ENCODE results near the gene SLC5A11. TPM values are rescaled to one million over a fixed set of nuclear protein-coding genes. Genes with fewer than 3 reads are reported as not detected.

SLC5A11 gene
- total RNA-seq, 1 donor from 2014 or later = 0.22 TPM

DNA sequence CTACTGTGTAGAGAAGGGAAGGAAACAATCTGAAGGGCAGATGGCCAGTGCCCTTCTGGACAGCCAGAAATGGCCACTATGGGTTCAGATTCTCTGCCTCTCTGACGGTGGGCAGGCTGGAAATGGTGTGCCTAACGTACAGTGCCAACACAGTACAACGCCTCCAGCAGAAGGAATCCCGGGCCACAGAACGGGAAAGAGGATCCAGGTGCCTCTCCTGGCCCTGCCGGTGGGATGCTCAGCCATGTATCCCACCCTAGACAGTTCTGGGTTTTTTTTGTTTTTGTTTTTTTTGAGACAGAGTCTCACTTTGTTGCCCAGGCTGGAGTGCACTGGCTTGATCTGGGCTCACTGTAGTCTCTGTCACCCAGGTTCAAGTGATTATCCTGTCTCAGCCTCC, 71.5 kb downstream of the SLC5A11 start:
- Mint-ChIP-seq H3K27ac (no peak overlapping the region), H3K27me3 (no peaks in the 10 kb centered on the region), H3K36me3 (ENCODE audit: low read depth) (peaks cover 60% of the 10 kb centered on the region), H3K9me3 (no peaks in the 10 kb centered on the region), H3K4me1 (peaks cover 7% of the 10 kb centered on the region), H3K4me3 (no peak overlapping the region)
- TF ChIP-seq, protein P1, sequence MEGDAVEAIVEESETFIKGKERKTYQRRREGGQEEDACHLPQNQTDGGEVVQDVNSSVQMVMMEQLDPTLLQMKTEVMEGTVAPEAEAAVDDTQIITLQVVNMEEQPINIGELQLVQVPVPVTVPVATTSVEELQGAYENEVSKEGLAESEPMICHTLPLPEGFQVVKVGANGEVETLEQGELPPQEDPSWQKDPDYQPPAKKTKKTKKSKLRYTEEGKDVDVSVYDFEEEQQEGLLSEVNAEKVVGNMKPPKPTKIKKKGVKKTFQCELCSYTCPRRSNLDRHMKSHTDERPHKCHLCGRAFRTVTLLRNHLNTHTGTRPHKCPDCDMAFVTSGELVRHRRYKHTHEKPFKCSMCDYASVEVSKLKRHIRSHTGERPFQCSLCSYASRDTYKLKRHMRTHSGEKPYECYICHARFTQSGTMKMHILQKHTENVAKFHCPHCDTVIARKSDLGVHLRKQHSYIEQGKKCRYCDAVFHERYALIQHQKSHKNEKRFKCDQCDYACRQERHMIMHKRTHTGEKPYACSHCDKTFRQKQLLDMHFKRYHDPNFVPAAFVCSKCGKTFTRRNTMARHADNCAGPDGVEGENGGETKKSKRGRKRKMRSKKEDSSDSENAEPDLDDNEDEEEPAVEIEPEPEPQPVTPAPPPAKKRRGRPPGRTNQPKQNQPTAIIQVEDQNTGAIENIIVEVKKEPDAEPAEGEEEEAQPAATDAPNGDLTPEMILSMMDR (IDR thresholded peaks at IDR 0.05) = no peak
- no peak for ATAC-seq (ENCODE audit: low read depth)
- POLR2A ChIA-PET = no interaction called here
- intact Hi-C loops (cut with micrococcal nuclease) = no loop called here
- DNase-seq = no peak
- CTCF ChIA-PET = no interaction called here

DNA sequence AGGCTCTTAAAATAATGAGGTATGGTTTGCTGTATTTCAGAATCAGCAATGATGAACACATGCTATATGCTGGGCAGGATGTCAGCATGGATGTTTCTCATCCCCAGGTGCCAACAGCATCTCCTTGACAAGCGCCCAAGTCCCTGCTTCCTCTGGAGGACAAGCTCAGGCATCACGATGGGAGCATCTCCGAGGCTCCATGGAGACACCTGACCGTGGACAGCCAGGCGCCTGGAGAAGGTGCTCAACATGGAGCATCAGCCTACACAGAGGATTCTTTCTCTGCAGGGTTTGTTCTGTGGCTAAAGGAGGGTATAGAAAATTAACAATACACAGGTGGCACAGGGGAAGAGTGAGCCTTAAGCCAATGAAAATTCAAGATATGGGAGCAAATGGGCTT, 72.1 kb downstream of the SLC5A11 start:
- Mint-ChIP-seq H3K9me3 (no peaks in the 10 kb centered on the region), H3K4me3 (no peak overlapping the region), H3K27me3 (no peaks in the 10 kb centered on the region), H3K4me1 (peaks cover 7% of the 10 kb centered on the region), H3K27ac (no peak overlapping the region), H3K36me3 (ENCODE audit: low read depth) (peaks cover 65% of the 10 kb centered on the region)
- DNase-seq (no peak), ATAC-seq (ENCODE audit: low read depth) (no peak)
- TF ChIP-seq, protein P1 (IDR thresholded peaks at IDR 0.05) = no peak
- CTCF ChIA-PET = no interaction called here
- intact Hi-C loops (cut with micrococcal nuclease) = no loop called here
- POLR2A ChIA-PET = no interaction called here

DNA sequence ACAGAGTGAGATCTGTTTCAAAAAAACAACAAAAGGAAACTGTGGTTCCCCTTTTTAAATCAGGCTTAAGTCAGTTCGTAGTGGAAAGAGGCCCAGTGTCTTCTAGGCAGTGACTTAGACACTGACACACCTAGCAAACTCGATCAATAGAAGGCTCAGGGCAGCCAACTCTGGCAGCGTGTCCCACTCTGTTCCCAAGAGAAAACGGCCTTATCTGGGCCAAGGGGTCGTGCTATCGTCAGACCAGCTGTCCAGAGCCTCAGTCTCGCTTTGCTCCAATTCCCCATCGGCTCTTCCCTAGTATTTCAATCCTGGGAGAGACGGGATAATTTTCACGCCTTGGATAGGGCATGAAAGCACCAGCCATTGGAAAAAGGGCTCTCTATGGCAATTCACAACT, 72.9 kb downstream of the SLC5A11 start:
- Mint-ChIP-seq H3K4me1 (peaks cover 7% of the 10 kb centered on the region), H3K4me3 (no peak overlapping the region), H3K27ac (no peak overlapping the region), H3K9me3 (no peaks in the 10 kb centered on the region), H3K27me3 (no peaks in the 10 kb centered on the region), H3K36me3 (ENCODE audit: low read depth) (peaks cover 71% of the 10 kb centered on the region)
- DNase-seq (no peak), ATAC-seq (ENCODE audit: low read depth) (no peak)
- TF ChIP-seq, protein P1 (IDR thresholded peaks at IDR 0.05) = no peak
- CTCF ChIA-PET = no interaction called here
- intact Hi-C loops (cut with micrococcal nuclease) = no loop called here
- POLR2A ChIA-PET = no interaction called here

DNA sequence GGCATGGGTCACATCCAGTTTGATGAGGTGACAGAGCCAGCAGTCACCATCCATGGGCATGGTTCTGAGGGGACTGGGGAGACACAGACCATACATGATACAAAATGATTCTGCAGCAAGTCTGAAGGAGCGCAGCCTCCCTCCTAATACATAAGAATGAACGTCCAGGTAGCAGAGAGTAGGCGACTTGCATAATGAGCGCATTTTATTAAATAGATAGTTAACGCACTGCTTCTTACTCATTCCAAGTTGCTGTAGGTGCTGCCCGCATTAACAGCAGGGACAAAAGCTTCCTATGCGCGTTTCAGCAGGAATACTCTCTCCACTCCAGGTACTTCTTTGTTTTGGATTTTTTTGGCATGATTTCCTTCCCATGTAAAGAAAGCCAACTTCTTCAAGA, 73.8 kb downstream of the SLC5A11 start:
- ATAC-seq (ENCODE audit: low read depth) (no peak), DNase-seq (no peak)
- Mint-ChIP-seq H3K27me3 (no peaks in the 10 kb centered on the region), H3K27ac (peak overlapping the region; percentile 10), H3K4me3 (no peak overlapping the region), H3K4me1 (peaks cover 7% of the 10 kb centered on the region), H3K36me3 (ENCODE audit: low read depth) (peaks cover 75% of the 10 kb centered on the region), H3K9me3 (no peaks in the 10 kb centered on the region)
- intact Hi-C loops (cut with micrococcal nuclease) = no loop called here
- ChIA-PET CTCF (no interaction called here), POLR2A (interaction anchor here (0.6 kb wide), 2 partner anchors 14 to 1441 kb away, joined by 3 to 5 read pairs; no protein-coding TSS in a partner anchor)
- TF ChIP-seq, protein P1 (IDR thresholded peaks at IDR 0.05) = no peak

DNA sequence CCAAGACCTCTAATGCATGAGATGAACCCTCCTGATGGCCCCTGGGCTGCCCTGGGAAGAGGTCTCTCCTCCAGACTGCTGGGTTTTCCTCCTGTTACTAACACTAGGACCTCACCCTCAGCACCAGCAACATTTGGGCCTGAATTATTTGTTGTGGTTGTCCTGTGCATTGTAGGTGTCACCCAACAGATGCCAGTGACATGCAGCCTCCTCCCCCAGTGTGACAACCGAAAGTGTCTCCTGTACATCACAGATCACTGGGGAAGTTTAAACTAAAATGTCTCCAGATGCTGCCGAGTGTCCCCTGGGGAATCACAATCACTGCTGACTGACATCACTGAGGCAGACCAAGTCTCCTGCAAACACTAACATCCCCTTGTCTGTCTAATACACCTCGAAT, 74.8 kb downstream of the SLC5A11 start:
- POLR2A ChIA-PET = no interaction called here
- H3K4me1 Mint-ChIP-seq = peaks cover 7% of the 10 kb centered on the region
- peaks cover 78% of the 10 kb centered on the region for H3K36me3 Mint-ChIP-seq (ENCODE audit: low read depth)
- intact Hi-C loops (cut with micrococcal nuclease) = loop anchor here (10.0 kb wide), 1 partner anchor 106 kb away; no protein-coding TSS in a partner anchor
- DNase-seq (no peak), ATAC-seq (ENCODE audit: low read depth) (no peak)
- CTCF ChIA-PET = no interaction called here
- TF ChIP-seq, protein P1 (IDR thresholded peaks at IDR 0.05) = no peak
- H3K27me3 Mint-ChIP-seq = no peaks in the 10 kb centered on the region
- peak overlapping the region; percentile 64 for H3K27ac Mint-ChIP-seq
- no peak overlapping the region for H3K4me3 Mint-ChIP-seq
- H3K9me3 Mint-ChIP-seq = no peaks in the 10 kb centered on the region

All from activated B cell treated with CpG ODN at 0.5 μM for 24 hours (primary cell).